Measurements from ENCODE around the gene ULK4. TPM values are rescaled to one million over a fixed set of nuclear protein-coding genes. Genes with fewer than 3 reads are reported as not detected.
"Not testable (repeated sequence)": the region's sequence is repeated elsewhere in the genome, so short reads cannot be mapped to it uniquely, and the experiment has no call there.

ULK4 gene
- total RNA-seq, 4 donors from 2014 or later, result 15.8 to 20.6 (median 16.3) TPM

- ATAC-seq (ENCODE audit: low FRiP score), result no peak
- TF ChIP-seq CTCF (IDR thresholded peaks at IDR 0.05), result no peak
Measured at GRCh38 chr3:41660510-41660909, 301.4 kb downstream of the ULK4 start.

GRCh38 chr3:41653571-41654239, 308.2 kb downstream of the ULK4 start:
- ATAC-seq (ENCODE audit: low FRiP score), result no peak
- no peak for TF ChIP-seq CTCF (IDR thresholded peaks at IDR 0.05)
- no peak for DNase-seq (ENCODE audit: low spot score)

More at GRCh38 chr3:41660510-41660909, 301.4 kb downstream of the ULK4 start:
- DNase-seq (ENCODE audit: low spot score), result no peak

GRCh38 chr3:41652931-41653330, 309.0 kb downstream of the ULK4 start:
- no peak for ATAC-seq (ENCODE audit: low FRiP score)
- no peak for DNase-seq (ENCODE audit: low spot score)
- TF ChIP-seq CTCF (IDR thresholded peaks at IDR 0.05), result no peak

- DNase-seq (ENCODE audit: low spot score) (no peak), ATAC-seq (ENCODE audit: low FRiP score) (no peak)
- TF ChIP-seq CTCF (IDR thresholded peaks at IDR 0.05), result no peak
Measured at GRCh38 chr3:41652506-41652905, 309.4 kb downstream of the ULK4 start.

GRCh38 chr3:41651718-41652117, 310.2 kb downstream of the ULK4 start:
- TF ChIP-seq CTCF (IDR thresholded peaks at IDR 0.05), result no peak
- ATAC-seq (ENCODE audit: low FRiP score) (no peak), DNase-seq (ENCODE audit: low spot score) (no peak)

GRCh38 chr3:41650406-41650805, 311.5 kb downstream of the ULK4 start:
- DNase-seq (ENCODE audit: low spot score) (no peak), ATAC-seq (ENCODE audit: low FRiP score) (no peak)
- no peak for TF ChIP-seq CTCF (IDR thresholded peaks at IDR 0.05)

GRCh38 chr3:41649129-41649739, 312.7 kb downstream of the ULK4 start:
- ATAC-seq (ENCODE audit: low FRiP score) (no peak), DNase-seq (ENCODE audit: low spot score) (no peak)
- no peak for TF ChIP-seq CTCF (IDR thresholded peaks at IDR 0.05)

- ATAC-seq (ENCODE audit: low FRiP score); DNase-seq (ENCODE audit: low spot score): not testable (repeated sequence)
Measured at GRCh38 chr3:41647730-41648129, 314.2 kb downstream of the ULK4 start.

All from omental fat pad (tissue), 4 donors.